Keratinocyte (primary cell): Measurements from ENCODE around the gene MFSD12. TPM values are rescaled to one million over a fixed set of nuclear protein-coding genes. Genes with fewer than 3 reads are reported as not detected.

Experiments
- DNase-seq: peaks from one replicate; pipeline ENCODE4 v3.0.0-alpha.2; 2011; ENCODE audit warnings: low read depth, missing footprints, low spot score
- FAIRE-seq: peaks from 2 replicates; lab custom pipeline; 2011; peaks lifted over from hg19 to GRCh38; lab: Jason Lieb, UNC
- H2AFZ ChIP-seq: 2 replicates; pipeline ENCODE4 v1.6.0; 2012; ENCODE audit warnings: low read length, control low read depth, inconsistent platforms; ENCODE audit not compliant: control insufficient read depth
- H3K27ac ChIP-seq: 2 replicates; pipeline ENCODE4 v1.5.1; 2011; ENCODE audit warnings: low read length; ENCODE audit not compliant: control insufficient read depth, insufficient read depth
- H3K27me3 ChIP-seq: 3 replicates; pipeline ENCODE4 v1.6.0; 2011; ENCODE audit warnings: low read length; ENCODE audit not compliant: control insufficient read depth, insufficient read depth; ENCODE audit errors: extremely low read depth
- H3K36me3 ChIP-seq, 2 experiments: 2 replicates in 1 of 2; 3 replicates in 1 of 2; pipeline ENCODE4 v1.5.1; 2011; ENCODE audit warnings: low read length in 2 of 2, mild to moderate bottlenecking in 1 of 2; ENCODE audit not compliant: control insufficient read depth in 2 of 2, insufficient read depth in 2 of 2; ENCODE audit errors: extremely low read depth in 1 of 2
- H3K4me1 ChIP-seq: 3 replicates; pipeline ENCODE4 v1.5.1; 2011; ENCODE audit warnings: low read length; ENCODE audit not compliant: control insufficient read depth, insufficient read depth; ENCODE audit errors: extremely low read depth
- H3K4me2 ChIP-seq: 3 replicates; pipeline ENCODE4 v1.6.0; 2011; ENCODE audit warnings: low read depth, low read length; ENCODE audit not compliant: control insufficient read depth, insufficient read depth; ENCODE audit errors: extremely low read depth
- H3K4me3 ChIP-seq, 3 experiments: fragments of 200-600 bp in 1 of 3; sonication (generic) in 1 of 3; 2 replicates in 2 of 3; 3 replicates in 1 of 3; pipeline ENCODE4 v1.5.1; 2011 to 2016; ENCODE audit warnings: low read length in 3 of 3, mild to moderate bottlenecking in 3 of 3, control low read depth in 2 of 3, inconsistent platforms in 1 of 3, low read depth in 1 of 3, mixed read lengths in 1 of 3, mixed run types in 1 of 3, moderate library complexity in 1 of 3; ENCODE audit not compliant: control insufficient read depth in 2 of 3, insufficient read depth in 2 of 3; ENCODE audit errors: extremely low read depth in 1 of 3
- H3K79me2 ChIP-seq: 2 replicates; pipeline ENCODE4 v1.6.0; 2012; ENCODE audit warnings: low read length; ENCODE audit not compliant: control insufficient read depth, insufficient read depth
- H3K9ac ChIP-seq: 3 replicates; pipeline ENCODE4 v1.6.0; 2011; ENCODE audit warnings: low read length; ENCODE audit not compliant: control insufficient read depth, insufficient read depth; ENCODE audit errors: extremely low read depth
- H3K9me1 ChIP-seq: 3 replicates; pipeline ENCODE4 v1.6.0; 2011; ENCODE audit warnings: low read length; ENCODE audit not compliant: control insufficient read depth, insufficient read depth; ENCODE audit errors: extremely low read depth
- H3K9me3 ChIP-seq: 2 replicates; pipeline ENCODE4 v1.5.1; 2012; ENCODE audit warnings: low read depth, low read length; ENCODE audit not compliant: control insufficient read depth
- H4K20me1 ChIP-seq: 3 replicates; pipeline ENCODE4 v1.6.0; 2011; ENCODE audit warnings: low read length; ENCODE audit not compliant: control insufficient read depth, insufficient read depth; ENCODE audit errors: extremely low read depth
- CTCF ChIP-seq, 3 experiments: IDR thresholded peaks in 1 of 3; conservative IDR thresholded peaks in 1 of 3; optimal IDR thresholded peaks in 1 of 3; 2 replicates in 2 of 3; 3 replicates in 1 of 3; pipeline versions ENCODE3 to v1.5.1; 2011; ENCODE audit warnings: low read length in 3 of 3, mild to moderate bottlenecking in 3 of 3, moderate library complexity in 2 of 3, control low read depth in 1 of 3, inconsistent platforms in 1 of 3; ENCODE audit not compliant: insufficient read depth in 2 of 3; ENCODE audit errors: extremely low read depth in 1 of 3
- EZH2 ChIP-seq: IDR thresholded peaks from one replicate; pipeline ENCODE4 v1.6.1; 2012; ENCODE audit warnings: inconsistent platforms, mild to moderate bottlenecking, low read length, moderate library complexity
- dilution Hi-C: fragments of 300-500 bp; cut with MboI; formaldehyde crosslinking; loops from one replicate; pipeline ENCODE4 v1.7.0; 2020; ENCODE audit warnings: low sequenced_read_pairs; ENCODE audit not compliant: extremely low pct_ligation_motif_present
- polyA plus RNA-seq, 5 experiments: library from polyadenylated mRNA; depleted of rRNA in 3 of 5; stranded (reverse) in 3 of 5; stranded (forward) in 1 of 5; unstranded in 1 of 5; fragments of >200 nt; gene quantifications; 1 replicate in 1 of 5; 2 replicates in 3 of 5; 3 replicates in 1 of 5; pipeline versions ENCODE4 v1.2.1 to v1.2.3, GENCODE V29; 2011 to 2012; ENCODE audit warnings: missing spikeins in 2 of 5, low read depth in 1 of 5, low replicate concordance in 1 of 5

Gene MFSD12
- polyA plus RNA-seq, 1 donor (not counting 4 experiments of a cell fraction or from before 2014, with no cell fraction given) = 30.0 TPM

DNA sequence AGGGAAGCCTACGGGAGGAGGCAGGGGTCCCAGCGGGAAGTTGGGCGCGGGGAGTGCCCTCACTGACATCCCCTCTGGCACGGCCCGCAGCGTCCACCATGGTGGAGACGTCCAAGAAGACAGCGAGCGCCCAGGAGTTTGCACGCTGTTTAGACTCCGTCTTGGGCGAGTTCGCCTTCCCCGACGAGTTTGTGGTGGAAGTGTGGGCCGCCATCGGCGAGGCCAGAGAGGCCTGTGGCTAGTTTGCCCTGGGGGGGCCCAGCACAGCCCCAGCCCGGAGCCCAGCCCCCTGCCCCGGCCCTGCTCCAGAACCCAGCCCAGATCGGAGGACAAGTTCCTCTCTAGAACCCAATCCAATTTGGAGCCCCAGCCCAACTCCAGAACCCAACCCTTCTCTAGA is 32.6 kb upstream of the MFSD12 start:
- FAIRE-seq (no peak), DNase-seq (no peak)
- peaks cover 35% of the 10 kb centered on the region for H3K27me3 ChIP-seq
- H3K9ac ChIP-seq = no peak overlapping the region
- H3K9me3 ChIP-seq = no peaks in the 10 kb centered on the region
- dilution Hi-C loops = no loop called here
- H3K4me1 ChIP-seq = no peaks in the 10 kb centered on the region
- H3K9me1 ChIP-seq = no peaks in the 10 kb centered on the region
- no peak overlapping the region for H3K4me2 ChIP-seq
- H2AFZ ChIP-seq = no peak overlapping the region
- no peaks in the 10 kb centered on the region for H3K36me3 ChIP-seq
- TF ChIP-seq EZH2 (no peak), CTCF (optimal IDR thresholded peaks at IDR 0.05 in 1 of 3, IDR thresholded peaks at IDR 0.05 in 1 of 3, conservative IDR thresholded peaks at IDR 0.05 in 1 of 3; ENCODE audit: extremely low read depth in 1 of 3, insufficient read depth in 2 of 3, low read length in 3 of 3) (no peak)
- no peaks in the 10 kb centered on the region for H3K79me2 ChIP-seq
- no peak overlapping the region for H3K27ac ChIP-seq
- H3K4me3 ChIP-seq = no peak overlapping the region
- H4K20me1 ChIP-seq = no peaks in the 10 kb centered on the region

DNA sequence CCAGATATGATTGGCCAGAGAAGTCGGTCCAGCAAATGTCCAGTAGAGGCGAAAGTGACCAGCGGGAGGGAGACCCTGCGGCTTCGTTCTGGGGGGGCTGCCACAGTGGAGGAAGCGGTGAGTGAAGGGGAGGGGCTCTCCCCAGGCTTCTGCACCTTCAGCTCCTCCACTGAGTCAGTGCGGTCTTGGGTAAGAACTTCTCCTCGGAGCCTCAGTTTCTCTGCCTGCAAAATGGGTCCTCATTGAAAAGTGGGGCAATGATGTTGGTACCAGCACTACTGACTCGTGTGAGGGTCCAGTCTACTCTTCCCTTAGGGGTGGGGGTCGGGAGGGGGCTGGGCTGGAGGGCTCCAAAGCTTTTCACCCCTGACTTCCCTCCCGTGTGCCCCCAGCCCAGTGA is 32.1 kb upstream of the MFSD12 start:
- H3K4me2 ChIP-seq = no peak overlapping the region
- no peaks in the 10 kb centered on the region for H3K9me1 ChIP-seq
- H3K27ac ChIP-seq = no peak overlapping the region
- no peaks in the 10 kb centered on the region for H3K79me2 ChIP-seq
- no peak for FAIRE-seq
- no peaks in the 10 kb centered on the region for H3K36me3 ChIP-seq
- no peak for DNase-seq
- TF ChIP-seq EZH2 = no peak
- no peak for TF ChIP-seq CTCF (optimal IDR thresholded peaks at IDR 0.05 in 1 of 3, IDR thresholded peaks at IDR 0.05 in 1 of 3, conservative IDR thresholded peaks at IDR 0.05 in 1 of 3; ENCODE audit: extremely low read depth in 1 of 3, insufficient read depth in 2 of 3, low read length in 3 of 3)
- H4K20me1 ChIP-seq = no peaks in the 10 kb centered on the region
- H3K9ac ChIP-seq = no peak overlapping the region
- H3K4me1 ChIP-seq = no peaks in the 10 kb centered on the region
- no peaks in the 10 kb centered on the region for H3K9me3 ChIP-seq
- H3K27me3 ChIP-seq = peaks cover 37% of the 10 kb centered on the region
- dilution Hi-C loops = no loop called here
- no peak overlapping the region for H2AFZ ChIP-seq
- no peak overlapping the region for H3K4me3 ChIP-seq
